HG03520 (cell line): Measurements from ENCODE around the gene ANAPC15.
"Not testable (repeated sequence)": the region's sequence is repeated elsewhere in the genome, so short reads cannot be mapped to it uniquely, and the experiment has no call there.

Experiments used
- ATAC-seq: cut with Tn5 transposase; IDR thresholded peaks from one replicate; pipeline ENCODE4 v1.9.1; 2021; ENCODE audit warnings: mild to moderate bottlenecking, moderate library complexity; ENCODE audit not compliant: unreplicated experiment

Gene ANAPC15

DNA sequence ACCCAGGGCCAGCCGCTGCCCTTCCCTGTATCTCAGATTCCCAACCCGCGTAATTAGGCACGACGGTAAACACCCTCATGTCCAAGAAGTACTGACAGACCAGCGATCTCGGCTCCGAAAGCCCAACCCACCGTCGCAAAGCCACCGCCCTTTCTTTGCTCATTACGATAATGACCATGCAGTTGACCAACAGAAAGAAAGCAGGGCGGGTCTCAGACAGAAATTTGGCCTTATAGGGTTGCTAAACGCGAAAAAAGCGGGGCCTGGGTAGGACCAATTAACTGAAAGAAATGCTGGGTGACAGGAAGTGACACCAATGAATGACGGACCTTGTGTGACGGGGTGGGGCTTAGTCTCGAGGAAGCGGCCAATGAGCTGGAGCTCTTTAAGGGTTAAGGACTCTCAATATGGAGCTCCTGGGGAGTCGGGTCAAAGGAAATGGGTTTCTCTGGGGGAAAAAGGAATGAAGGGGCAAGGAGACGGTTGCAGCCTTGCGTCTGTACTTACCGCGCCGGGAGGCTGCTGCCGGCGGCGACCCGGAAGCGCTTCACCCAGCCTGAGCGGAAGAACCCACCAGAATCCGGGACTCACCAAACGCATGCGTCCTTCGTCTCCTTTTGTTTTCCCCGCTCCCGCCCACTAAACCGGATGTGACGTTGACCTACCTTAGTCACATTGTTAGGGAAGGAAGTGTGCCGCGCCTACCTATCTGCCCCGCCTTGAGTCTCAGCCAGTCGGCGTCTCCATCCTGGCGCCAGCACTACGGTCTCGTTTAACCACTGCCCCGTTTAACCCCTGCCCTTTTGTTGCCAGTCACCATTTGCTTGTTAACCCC, at the start of gene ANAPC15:
Gene ANAPC15, minus strand, starts transcription at position 553 of the 835 bp plus-strand sequence. CDS start 1,419 bp downstream, outside the sequence.
- peak; percentile 86 for ATAC-seq

DNA sequence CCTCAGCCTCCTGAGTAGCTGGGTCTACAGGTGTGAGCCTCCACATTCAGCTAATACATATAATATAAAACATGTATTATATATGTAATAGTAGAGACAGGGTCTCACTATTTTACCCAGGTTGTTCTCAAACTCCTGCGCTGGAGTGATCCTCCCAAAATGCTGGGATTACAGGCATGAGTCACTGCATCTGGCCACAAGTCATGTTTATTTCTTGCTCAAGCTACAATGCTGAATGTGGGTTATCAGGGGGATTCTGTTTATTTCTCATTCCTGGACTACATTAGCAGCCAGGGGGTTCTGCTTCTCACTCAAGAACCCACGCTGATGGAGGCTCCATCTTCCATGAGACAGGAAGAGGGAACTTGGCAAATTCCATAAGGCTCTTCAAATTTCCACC, 47.8 kb upstream of the ANAPC15 start:
- ATAC-seq = no peak

DNA sequence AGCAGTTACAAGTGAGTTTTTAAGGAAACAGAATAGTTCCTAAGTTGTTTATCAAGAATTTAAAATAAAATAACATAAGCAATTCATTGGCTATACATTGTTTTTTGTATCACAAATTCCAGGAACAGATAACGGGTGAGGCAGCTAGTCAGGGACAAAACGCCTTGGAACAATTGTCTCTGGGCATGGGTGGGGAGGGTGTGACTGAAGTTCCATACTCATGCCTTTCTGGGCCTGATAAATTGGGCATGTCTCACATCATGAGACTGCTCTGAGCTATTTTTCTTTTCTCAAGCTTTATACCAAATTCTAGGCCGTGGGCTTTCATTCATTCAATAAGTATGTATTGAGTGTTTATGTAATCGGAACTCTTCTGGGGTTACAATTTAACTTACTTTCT, 44.6 kb upstream of the ANAPC15 start:
- no peak for ATAC-seq

DNA sequence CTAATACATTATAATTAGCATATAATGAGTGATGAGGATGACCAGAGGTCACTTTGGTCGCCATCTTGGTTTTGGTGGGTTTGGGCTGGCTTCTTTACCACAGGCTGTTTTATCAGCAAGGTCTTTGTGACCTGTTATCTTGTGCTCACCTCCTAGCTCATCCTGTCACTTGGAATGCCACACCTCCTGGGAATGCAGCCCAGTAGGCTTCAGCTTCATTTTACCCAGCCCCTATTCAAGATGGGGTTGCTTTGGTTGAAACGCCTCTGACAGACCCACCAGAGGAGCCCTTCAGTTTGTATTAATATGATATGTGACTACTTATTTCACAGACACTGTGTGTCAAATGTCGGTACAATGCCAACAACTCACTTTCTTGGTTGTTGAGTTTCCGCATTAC, 43.3 kb upstream of the ANAPC15 start:
- ATAC-seq = no peak

- no peak for ATAC-seq
Observed at GRCh38 chr11:72154816-72155215, 42.3 kb upstream of the ANAPC15 start.

GRCh38 chr11:72153874-72154273, 41.4 kb upstream of the ANAPC15 start:
- not testable (repeated sequence) for ATAC-seq

DNA sequence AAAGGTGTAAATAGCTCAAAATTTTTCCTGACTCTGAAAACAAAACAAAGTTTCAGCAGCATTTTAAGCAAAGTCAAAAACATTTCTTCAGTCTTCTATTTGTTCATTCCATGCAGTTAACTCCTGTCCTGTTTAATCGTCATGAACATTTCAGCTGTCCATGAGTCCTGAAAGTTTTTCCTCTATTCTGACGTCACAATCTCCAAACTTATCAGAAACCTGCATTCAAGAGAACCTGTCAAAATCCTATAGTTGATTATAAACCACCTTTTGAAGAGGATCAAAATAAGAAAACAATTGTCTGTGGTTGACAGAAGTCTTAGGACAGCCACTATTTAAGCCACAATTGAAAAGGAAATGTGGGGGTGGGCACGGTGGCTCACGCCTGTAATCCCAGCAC, 38.4 kb upstream of the ANAPC15 start:
- no peak for ATAC-seq

- ATAC-seq = no peak
Observed at GRCh38 chr11:72146625-72147024, 34.1 kb upstream of the ANAPC15 start.

GRCh38 chr11:72144807-72145565, 32.5 kb upstream of the ANAPC15 start:
- ATAC-seq = no peak

DNA sequence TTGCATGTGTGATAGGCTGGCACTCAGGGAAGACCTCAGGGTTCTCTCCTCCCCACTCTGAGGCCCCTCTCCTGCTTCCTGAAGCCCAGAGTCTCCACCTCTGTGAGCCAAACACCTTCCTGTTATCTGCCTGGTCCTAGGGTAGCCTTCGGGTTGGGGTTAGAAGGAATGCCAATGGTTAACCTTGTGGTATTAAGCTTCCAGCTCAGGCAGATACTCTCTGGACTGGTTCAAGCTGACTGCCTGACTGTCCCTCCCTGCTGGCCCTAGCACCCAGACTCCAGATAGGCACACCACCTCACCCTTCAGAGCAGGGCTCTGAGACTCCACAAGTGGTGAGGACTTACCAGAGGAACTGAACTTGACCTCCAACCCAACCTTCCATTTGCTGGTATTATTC, 30.0 kb upstream of the ANAPC15 start:
- not testable (repeated sequence) for ATAC-seq

DNA sequence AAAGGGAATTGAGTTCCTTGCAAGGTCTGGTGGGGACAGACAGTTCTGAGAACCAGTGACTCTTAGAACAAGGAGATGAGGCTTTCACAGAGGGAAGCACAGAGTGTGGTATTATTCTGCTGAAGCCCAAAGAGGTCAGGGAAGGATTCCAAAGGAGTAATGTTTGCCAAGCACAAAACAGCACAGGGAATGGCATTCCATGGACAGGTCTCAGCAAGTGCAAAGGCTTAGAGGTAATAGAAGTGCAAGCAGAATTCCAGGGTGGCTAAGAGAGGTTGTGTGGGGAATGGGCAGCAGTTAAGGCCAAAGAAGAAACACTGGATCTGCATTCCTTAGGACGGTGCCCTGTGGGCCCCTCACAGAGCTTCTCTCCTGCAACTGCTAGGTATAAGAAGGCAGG, 29.6 kb upstream of the ANAPC15 start:
- ATAC-seq = not testable (repeated sequence)

DNA sequence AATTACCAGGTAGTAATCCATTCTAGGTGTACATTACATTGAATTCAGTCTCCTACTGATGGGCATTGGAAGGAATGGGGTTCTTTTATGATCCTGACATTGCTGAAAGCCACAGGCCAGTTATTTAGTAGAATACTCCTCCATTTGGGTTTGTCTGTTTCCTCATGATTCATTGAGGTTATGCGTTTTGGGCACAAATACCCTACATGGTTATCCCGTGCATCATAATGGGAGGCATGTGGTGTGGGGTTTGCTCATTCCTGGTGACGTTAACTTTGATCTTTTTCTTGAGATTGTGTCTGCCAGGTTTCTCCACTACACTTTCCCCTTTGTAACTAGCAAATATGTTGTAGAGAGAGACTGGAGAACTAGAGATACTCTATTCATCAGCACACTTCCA, 28.6 kb upstream of the ANAPC15 start:
- no peak for ATAC-seq

GRCh38 chr11:72140661-72141060, 28.2 kb upstream of the ANAPC15 start:
- ATAC-seq = no peak

GRCh38 chr11:72139500-72139899, 27.0 kb upstream of the ANAPC15 start:
- no peak for ATAC-seq

DNA sequence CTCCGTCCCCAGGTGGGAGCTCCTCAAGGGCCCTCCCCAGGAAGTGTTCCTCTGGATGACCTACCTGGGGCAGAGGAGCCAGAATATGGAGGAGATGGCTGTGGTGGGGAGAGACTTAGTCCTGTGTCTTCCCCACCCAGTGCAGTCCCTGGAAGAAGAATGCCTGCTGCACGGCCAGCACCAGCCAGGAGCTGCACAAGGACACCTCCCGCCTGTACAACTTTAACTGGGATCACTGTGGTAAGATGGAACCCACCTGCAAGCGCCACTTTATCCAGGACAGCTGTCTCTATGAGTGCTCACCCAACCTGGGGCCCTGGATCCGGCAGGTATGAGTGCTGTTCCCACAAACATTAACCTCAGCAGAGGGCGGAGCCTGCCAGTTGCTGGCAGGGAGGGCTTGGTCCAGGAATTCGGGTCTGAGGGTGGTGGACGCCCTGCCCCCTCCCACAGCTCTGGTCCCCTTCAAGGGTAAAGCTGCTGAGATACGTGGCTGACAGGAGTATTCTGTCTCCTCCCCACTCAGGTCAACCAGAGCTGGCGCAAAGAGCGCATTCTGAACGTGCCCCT, 26.4 kb upstream of the ANAPC15 start:
- ATAC-seq = no peak

DNA sequence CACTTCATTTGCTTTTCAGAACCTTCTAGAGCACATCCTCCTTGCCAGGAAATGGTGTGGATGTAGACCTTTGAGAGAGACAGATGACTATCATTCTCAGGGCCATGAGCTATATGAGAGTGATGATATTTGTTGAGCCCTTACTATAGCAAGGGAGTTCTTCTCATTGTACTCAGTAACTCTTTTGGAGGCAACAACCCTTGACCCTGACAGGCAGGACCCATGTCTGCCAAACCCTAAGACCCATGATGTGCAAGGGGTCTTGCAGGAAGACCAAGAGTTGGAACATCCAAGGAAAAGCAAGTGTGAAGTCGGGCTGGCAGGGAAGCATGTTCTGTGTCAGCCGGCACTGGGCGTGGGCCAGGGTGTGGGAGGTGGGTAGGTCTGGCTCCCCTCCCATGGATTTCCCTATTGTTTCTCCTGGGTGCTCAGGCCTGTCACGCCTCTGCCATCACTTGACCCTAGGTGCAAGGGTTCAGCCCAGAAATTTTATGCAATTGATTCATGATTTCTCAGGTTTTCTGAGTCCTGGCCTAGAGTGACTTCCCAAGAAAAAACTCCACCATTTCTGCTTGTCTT, 24.3 kb upstream of the ANAPC15 start:
- no peak for ATAC-seq

DNA sequence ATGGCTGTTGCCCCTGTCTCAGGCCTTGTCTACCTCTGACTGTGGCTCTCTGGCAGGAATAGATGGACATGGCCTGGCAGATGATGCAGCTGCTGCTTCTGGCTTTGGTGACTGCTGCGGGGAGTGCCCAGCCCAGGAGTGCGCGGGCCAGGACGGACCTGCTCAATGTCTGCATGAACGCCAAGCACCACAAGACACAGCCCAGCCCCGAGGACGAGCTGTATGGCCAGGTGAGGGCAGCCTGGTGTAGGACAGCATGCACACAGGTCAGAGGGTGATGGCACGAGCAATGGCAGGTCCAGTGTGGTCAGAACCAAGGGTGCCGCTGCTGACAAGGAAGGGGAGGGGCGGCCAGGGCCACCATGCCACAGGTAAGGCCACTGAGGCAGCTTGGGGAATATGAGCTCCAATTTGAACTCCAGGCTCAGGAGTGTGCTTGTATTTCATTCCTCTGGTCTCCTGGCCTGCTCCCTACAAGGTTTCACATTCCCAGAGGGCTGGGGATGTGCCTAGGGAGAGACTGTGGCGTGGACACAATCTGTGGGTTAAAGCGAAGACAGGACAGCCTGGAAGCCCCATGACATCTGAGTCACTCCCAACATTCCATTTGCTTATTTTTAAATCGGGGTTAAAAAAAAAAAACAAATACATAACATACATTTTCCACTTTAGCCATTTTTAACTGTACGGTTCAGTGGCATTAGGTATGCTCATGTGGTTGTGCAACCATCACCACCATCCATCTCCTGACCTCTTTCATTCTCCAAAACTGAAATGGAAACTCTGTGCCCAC, 23.6 kb upstream of the ANAPC15 start:
- ATAC-seq = no peak

GRCh38 chr11:72135473-72135872, 23.0 kb upstream of the ANAPC15 start, which contains the start of gene FOLR3:
FOLR3 (plus strand) TSS chr11:72135725; CDS start chr11:72135953, 228 bp downstream.
- ATAC-seq = not testable (repeated sequence)

DNA sequence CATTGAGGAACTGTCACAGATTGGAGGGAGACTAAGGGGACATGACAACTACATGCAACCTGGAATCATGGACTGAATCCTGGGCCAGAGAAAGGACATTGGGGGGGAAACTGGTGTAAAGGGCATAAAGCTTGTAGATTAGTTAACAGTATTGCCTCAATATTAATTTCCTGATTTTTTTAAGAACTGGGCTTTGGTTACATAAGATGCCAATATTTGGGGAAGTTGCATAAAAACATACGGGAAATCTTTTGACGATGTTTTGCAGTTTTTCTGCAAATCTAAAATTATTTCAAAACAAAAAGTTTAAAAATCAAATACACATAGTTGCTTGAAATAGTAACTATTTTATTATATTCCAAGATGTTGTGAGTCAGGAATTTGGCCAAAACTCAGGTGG, 20.2 kb upstream of the ANAPC15 start:
- ATAC-seq = no peak

DNA sequence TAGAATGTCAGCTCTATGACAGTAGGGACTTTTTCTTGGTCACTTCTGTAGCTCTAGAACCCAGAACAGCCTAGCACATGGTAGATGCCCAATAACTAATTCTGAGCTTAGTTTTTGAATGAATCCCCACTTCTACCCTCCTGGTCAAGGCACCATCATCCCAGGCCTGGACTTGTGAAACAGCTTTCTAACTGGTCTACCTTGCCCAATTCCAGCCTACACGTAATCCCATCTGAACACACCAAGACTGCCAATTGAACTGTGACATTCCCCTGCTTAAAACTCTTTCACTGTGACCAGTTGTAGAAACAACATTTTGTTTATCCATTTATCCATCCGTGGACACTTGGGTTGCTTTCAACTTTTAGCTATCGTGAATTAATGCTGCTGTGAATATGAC, 16.9 kb upstream of the ANAPC15 start:
- no peak for ATAC-seq
